HG02759 (cell line): ENCODE data around the gene OR2F2.

Experiments
- ATAC-seq: cut with Tn5 transposase; IDR thresholded peaks from one replicate; pipeline ENCODE4 v1.9.1; 2021; ENCODE audit warnings: mild to moderate bottlenecking, moderate library complexity; ENCODE audit not compliant: unreplicated experiment

OR2F2 gene, protein sequence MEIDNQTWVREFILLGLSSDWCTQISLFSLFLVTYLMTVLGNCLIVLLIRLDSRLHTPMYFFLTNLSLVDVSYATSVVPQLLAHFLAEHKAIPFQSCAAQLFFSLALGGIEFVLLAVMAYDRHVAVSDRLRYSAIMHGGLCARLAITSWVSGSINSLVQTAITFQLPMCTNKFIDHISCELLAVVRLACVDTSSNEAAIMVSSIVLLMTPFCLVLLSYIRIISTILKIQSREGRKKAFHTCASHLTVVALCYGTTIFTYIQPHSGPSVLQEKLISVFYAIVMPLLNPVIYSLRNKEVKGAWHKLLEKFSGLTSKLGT

GRCh38 chr7:143934526-143935325 lies at the start of gene OR2F2:
OR2F2 (plus strand) TSS chr7:143935233; CDS start chr7:143935233, 0 bp downstream.
- no peak for ATAC-seq

- no peak for ATAC-seq
These were observed 49.1 kb upstream of the OR2F2 start for GRCh38 chr7:143885951-143886350.

DNA sequence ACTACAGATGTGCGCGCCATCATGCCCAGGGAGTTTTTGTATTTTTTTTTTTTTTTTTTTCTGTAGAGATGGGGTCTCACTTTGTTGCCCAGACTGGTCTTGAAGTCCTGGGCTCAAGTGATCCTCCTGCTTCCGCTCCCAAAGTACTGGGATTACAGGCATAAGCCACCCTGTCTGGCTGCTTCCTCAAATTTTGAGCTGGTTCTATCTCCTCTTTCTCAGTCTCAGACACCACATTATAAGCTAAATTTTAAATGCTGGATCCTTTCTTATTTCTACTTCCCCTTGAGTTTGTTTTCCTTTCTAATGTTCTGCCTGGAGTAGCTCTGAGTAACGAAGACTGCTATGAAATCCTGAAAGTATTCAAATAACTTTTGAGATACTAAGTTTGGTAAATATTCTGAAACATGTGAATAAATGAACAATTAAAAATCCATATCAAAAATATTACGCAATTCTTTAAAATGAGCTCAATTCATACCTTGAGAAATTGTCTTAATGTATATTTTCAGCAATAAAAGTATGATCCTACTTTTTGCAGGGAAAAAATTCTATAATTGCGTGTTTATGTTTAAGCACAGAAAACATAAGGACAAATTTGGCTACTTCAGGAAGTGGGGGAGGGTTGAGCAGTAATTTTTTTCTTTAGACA lies 48.1 kb upstream of the OR2F2 start:
- no peak for ATAC-seq

DNA sequence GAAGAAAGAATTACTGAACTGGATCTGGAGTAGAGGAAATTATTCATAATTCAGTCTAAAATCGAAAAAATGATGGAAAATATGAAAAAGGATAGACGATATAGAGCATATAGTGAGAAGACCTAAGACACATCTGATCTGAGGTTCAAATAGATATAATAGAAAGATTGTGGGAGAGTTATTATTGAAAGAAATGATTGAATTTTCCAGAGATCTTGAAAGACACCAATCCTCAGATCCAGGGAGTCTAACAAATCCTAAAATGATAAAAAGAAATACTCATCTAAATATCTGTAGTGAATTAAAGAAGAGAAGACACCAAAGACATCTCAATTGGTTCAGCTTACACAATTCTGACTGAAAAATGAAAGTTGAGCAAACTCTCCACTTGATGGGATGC lies 46.0 kb upstream of the OR2F2 start:
- ATAC-seq, result no peak

GRCh38 chr7:143890558-143890957 lies 44.5 kb upstream of the OR2F2 start:
- ATAC-seq, result no peak

DNA sequence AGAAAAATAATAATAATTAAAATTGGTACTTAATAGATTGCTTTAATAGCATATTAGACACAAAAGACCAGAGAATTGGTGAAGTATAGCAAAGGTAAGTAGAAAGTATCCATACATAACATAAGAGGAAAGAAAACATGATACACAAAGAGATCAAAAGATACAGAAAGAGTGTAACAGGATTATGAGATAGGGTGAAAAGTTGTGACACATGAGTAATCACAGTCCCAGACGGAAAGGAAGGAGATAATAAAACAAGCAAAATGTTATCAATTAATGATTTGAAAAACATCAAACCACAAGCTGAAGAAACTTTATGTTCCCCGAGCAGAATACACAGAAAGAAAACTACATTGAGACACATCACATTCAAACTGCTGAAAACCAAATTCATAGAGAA lies 43.6 kb upstream of the OR2F2 start:
- no peak for ATAC-seq

- ATAC-seq, result peak; percentile 99
These were observed 42.3 kb upstream of the OR2F2 start for GRCh38 chr7:143892527-143893300.

- ATAC-seq, result no peak
These were observed 38.4 kb upstream of the OR2F2 start for GRCh38 chr7:143896667-143897066.

DNA sequence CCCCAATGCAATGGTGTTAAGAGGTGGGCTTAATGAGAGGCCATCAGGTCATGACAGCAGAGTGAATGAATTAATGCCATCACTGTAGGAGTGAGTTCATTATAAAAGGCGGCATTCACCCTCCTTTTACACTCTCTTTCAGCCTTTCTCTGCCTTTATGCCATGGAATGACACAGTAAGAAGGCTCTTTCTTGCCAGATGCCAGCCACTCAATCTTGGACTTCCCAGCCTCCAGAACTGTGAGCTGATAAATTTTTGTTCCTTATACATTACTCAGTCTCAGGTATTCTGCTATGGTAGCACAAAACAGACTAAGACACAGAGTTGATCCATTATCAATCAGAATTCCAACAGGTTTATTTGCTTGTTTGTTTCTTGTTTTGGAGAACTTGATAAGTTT lies 36.2 kb upstream of the OR2F2 start:
- ATAC-seq, result no peak

- ATAC-seq, result no peak
These were observed 34.7 kb upstream of the OR2F2 start for GRCh38 chr7:143900230-143900766.

DNA sequence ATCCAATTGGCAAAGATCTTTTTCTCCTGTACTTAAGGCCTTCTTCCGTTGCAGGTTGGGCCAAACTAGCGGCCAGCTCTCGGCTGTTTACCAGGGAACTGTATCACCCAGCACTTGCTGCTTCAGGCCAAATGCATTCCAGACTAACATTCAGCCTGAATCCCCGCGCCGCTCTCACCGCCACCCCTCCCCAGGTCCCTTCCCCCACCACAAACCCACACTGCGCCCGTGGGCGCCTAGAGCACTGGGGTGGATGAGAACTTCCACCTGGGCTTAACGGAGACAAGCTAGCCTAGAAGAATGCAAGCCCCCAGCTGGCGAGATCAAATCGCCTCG lies 33.7 kb upstream of the OR2F2 start:
- peak; percentile 36 for ATAC-seq

GRCh38 chr7:143901668-143902331 lies 33.2 kb upstream of the OR2F2 start, which contains the start of gene TCAF1:
TCAF1 (minus strand) TSS chr7:143902176; CDS start chr7:143876608, 25,568 bp downstream.
- ATAC-seq, result peak; percentile 94

DNA sequence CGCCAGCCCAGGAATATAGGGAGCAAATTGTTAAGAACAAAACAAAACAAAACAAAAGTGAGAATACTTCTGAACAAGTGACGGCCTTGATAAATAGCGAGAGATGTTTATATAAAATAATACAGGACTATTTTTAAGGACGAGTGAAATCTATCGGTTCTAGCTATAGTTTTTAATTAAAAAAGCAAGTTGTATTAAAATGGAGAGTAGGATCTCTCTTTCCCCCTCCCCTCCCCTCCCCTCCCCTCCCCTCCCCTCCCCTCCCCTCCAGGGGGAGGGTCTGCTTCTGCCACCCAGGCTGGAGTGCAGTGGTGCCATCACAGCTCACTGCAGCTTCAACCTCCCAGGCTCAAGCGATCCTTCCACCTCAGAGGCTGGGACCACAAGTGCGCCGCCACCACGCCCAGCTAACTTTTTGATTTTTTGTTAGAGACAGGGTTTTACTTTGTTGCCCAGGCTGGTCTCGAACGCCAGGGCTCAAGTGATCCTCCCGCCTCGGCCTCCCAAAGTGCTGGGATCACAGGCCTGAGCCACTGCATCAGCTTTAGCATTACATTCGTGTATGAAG lies 32.6 kb upstream of the OR2F2 start:
- ATAC-seq, result no peak

- ATAC-seq, result no peak
These were observed 29.5 kb upstream of the OR2F2 start for GRCh38 chr7:143905509-143905908.

DNA sequence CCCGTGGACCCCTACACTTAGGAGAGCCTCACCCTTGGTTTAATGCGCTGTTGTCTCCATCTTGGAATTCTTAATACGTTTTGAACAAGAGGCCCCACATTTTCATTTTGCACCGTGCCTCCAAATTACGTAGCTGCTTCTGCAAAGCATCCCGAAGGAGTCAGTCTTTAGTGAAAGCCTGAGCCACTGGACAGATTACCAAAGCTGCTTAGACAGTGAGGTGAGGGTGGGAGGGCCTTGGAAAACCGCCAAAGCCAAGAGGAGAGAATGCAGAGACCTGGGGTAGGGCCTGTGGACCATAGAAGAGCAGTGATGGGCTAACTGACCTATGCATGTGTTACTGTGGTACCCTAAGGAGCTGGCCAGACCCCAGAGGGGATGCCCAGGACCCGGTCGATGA lies 28.9 kb upstream of the OR2F2 start:
- ATAC-seq, result no peak

GRCh38 chr7:143906895-143907294 lies 28.1 kb upstream of the OR2F2 start:
- ATAC-seq, result no peak

- no peak for ATAC-seq
These were observed 26.9 kb upstream of the OR2F2 start for GRCh38 chr7:143908120-143908519.

DNA sequence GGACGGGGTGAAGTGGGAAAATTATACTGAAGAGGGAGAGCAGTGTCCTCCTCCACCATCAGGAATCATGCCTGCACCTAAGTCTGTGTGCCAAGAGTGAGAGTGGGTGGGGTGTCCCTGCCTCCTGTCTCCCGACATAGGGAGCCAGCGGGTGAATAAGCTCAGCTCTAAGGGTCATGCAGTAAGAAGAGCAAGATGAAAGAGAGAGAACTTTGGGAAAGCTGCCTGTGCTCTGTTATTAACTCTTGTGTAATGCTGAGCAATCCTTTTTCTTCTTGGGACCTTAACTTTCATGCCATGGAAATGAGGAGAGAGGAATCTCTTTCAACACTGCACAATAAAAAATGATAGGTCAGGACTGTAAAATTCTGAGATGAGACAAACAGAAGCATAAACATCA lies 25.2 kb upstream of the OR2F2 start:
- no peak for ATAC-seq

DNA sequence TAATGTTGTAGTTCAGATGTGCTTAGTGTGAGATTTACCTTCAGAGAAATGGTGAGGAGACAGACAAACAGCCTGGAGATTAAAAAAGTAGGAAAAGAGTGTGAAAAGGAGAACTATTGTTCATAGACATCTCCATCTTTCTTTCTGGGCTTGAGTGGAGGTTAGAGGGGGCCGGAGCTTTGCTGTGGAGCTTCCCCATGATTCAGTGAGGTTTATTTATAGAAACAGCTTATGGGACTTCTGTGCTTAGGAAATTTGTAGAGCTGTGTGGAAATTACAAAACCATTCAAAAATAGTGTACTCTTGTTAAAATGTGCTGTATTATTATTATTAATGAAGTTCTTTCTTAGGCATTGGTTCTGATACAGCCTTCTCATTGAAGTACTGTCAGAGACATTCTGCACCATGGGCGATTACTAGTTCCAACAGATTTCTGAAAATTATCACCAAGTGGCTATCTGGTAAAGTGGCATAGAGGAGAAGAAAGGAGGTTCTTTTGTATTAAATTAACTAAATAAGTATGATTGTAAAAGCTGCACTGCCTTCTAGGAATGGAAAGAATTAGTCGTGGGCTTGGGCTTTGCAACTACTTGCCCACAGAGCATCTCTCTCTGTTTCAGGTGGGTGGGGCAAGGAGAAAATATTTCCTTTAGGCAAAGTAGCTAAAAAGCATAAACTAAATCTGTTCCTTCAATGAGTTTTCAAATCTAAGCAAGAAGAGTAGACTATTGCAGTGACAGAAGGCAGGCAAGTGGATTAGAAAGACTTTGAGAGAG lies 24.4 kb upstream of the OR2F2 start:
- no peak for ATAC-seq
